OCI-LY7 (cell line): ENCODE measurements around the gene IGF1R.

Experiments used
- CTCF ChIP-seq: fragments of 200-600 bp; sonication (generic); conservative IDR thresholded peaks from 2 replicates; pipeline ENCODE4 v1.5.1; 2014; ENCODE audit warnings: mild to moderate bottlenecking, antibody characterized with exemption, low read length, moderate library complexity, mixed read lengths
- EZH2phosphoT487 ChIP-seq: fragments of 200-600 bp; sonication (generic); IDR thresholded peaks from 2 replicates; pipeline ENCODE4 v1.6.1; 2018; ENCODE audit warnings: low read depth, borderline replicate concordance, mild to moderate bottlenecking, mixed run types, antibody characterized with exemption, low read length, moderate library complexity, mixed read lengths

GRCh38 chr15:98815207-98815606, 166.9 kb downstream of the IGF1R start:
- no peak for TF ChIP-seq CTCF
- TF ChIP-seq EZH2phosphoT487, result no peak
